ENCODE measurements around the gene RPL29.

The RPL29 gene

DNA sequence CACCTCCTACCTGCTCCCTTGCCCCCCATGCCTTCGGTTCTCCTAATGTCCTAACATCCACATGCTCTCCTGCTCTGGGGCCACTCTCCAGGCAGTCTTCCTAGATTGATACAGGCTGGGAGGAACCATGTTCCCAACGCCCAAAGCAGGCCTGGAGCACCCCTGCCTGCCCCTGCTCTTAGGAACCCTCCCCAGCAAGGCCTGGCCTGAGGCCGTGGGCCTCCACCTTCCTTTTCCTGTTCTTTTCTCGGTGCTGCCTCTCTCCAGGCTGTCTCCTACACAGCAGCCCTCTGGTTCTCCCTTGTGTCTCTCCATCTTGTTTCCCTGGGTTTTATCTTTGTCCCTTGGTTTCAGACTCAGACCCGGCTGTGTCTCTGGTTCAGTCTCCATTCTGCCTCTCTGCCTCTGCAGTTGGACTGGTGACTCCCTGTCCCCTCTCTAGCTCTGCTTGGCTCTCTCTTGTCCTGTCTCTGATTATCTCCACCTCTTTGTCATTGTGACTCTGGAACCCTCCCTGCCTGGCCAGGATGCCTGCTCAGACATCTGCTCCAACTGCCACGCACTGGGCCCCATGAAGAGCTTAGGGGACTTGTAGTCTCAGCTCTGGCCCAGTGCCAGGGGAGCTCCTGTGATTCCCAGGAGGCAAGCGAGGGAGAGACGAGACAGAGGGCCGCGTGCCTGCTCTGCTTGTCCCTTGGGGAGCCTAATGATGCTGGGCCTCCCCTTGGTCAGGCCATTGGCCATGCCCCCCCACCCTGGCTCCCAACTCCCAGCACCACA is 26.0 kb upstream of the RPL29 start:
- Mint-ChIP-seq H3K4me3 (no peak overlapping the region), H3K27me3 (peaks cover 1% of the 10 kb centered on the region), H3K36me3 (ENCODE audit: low read depth) (no peaks in the 10 kb centered on the region), H3K9me3 (no peaks in the 10 kb centered on the region), H3K4me1 (ENCODE audit: low read depth) (peaks cover 6% of the 10 kb centered on the region), H3K27ac (no peak overlapping the region)
- intact Hi-C loops (cut with micrococcal nuclease) = no loop called here

DNA sequence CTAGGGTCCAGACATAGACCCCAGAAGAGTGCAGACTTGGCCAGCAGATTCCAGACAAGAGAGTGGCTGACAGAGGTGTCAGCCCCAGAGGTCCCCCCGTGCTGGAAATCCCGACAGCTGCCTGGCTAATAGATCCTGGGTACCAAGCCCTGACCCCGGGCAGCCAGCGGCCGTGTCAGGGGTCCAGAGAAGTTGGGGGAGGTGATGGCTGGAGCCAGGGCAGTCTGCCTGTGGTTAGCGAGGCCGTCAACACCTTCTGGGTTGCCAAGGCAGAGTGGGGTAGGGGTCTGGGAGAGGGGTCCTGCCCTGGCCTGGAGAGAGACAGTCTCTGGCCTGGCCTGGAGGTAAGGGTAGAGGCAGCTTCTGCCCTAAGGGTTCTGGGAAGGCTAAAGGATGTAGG is 25.1 kb upstream of the RPL29 start:
- no peak overlapping the region for H3K4me3 Mint-ChIP-seq
- no peak overlapping the region for H3K27ac Mint-ChIP-seq
- H3K36me3 Mint-ChIP-seq (ENCODE audit: low read depth) = no peaks in the 10 kb centered on the region
- H3K4me1 Mint-ChIP-seq (ENCODE audit: low read depth) = peaks cover 6% of the 10 kb centered on the region
- H3K9me3 Mint-ChIP-seq = no peaks in the 10 kb centered on the region
- intact Hi-C loops (cut with micrococcal nuclease) = no loop called here
- H3K27me3 Mint-ChIP-seq = peaks cover 5% of the 10 kb centered on the region

DNA sequence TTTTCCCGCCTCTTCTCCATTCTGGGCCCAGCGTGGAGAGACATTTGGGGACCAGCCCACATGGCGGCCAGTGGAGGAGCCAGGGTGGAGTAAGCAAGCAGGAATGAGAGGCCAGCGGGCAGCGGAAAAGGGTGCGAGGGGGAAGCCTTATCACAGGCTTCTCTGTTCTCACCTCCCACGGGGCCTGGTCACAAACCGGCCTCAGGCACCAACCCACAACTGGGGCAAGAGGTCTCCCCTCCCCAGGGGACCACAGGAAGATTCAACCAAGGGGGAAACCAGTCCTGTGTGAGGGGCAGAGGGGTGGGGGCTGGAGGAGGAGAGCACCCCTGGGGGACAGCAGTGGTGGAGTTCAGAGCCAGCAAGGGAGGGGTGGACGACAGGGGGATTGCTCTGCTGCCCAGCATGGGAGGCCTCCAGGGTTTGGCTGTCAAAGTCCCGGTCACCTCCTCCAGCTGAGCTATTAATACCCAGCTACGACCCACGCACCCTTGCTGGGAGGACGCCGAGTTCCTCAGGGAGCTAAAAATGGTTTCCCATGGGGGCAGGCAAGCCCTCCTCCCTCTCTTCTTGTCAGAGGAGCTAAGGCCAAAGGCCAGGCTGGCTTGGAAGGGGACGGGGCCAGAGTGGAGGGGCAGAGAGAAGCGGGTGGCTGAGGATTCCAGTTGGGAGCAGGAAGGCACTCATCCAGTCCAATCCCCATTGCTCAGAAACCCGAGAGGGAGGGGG is 23.8 kb upstream of the RPL29 start:
- H3K4me3 Mint-ChIP-seq = no peak overlapping the region
- H3K27ac Mint-ChIP-seq = peak overlapping the region; percentile 42
- intact Hi-C loops (cut with micrococcal nuclease) = no loop called here
- no peaks in the 10 kb centered on the region for H3K36me3 Mint-ChIP-seq (ENCODE audit: low read depth)
- H3K27me3 Mint-ChIP-seq = peaks cover 5% of the 10 kb centered on the region
- H3K9me3 Mint-ChIP-seq = no peaks in the 10 kb centered on the region
- peaks cover 6% of the 10 kb centered on the region for H3K4me1 Mint-ChIP-seq (ENCODE audit: low read depth)

DNA sequence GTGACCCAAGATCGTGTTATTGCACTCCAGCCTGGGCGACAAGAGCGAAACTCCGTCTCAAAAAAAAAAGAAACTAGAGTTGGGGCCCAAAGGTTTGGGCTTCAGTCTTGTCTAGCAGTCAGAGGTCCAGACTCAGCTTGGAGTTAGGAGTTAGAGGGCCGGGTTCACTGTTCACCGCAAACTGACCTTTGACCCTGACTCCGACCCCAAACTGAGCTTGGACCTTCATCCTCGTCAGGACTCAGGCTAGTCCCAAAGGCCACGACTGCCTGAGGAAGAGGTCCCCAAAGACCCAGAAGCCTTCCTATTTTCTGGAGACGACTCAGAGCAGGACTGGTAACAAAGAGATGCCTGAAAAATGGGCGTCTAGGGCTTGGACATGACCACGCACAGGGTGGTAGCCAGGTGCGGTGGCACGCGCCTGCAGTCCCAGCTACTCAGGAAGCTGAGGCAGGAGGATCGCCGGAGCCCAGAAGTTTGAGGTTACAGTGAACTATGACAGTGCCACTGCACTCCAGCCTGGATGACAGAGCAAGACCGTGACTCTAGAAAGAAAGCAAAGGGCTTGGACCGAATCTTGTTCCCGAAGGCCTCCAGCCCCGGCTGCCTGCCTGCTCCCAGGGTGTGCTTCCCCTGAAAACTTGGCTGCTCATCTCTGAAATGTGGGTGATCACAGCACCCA is 22.8 kb upstream of the RPL29 start:
- Mint-ChIP-seq H3K27ac (no peak overlapping the region), H3K36me3 (ENCODE audit: low read depth) (no peaks in the 10 kb centered on the region), H3K4me1 (ENCODE audit: low read depth) (peaks cover 6% of the 10 kb centered on the region), H3K27me3 (peaks cover 5% of the 10 kb centered on the region), H3K4me3 (no peak overlapping the region), H3K9me3 (no peaks in the 10 kb centered on the region)
- intact Hi-C loops (cut with micrococcal nuclease) = no loop called here

DNA sequence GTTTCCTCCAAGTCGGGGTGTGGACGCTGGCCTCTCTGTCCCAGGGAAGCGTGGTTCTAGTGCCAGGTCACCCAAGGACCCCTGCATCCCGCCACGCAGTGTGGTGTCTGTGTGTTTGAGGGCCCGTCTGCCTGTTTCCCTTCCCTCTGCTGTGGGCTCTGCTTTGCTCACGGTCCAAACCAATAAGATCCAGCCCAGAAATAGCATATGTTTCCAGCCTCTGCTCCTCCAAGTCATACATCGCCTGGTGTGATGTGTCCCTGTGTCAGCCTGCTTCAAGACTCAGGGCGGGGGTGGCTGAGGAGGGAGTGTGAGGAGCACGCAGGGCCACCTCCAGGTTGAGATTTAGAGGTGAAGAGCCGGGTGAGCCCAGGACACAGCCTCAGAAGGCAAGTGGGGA is 21.9 kb upstream of the RPL29 start:
- H3K9me3 Mint-ChIP-seq = no peaks in the 10 kb centered on the region
- H3K27me3 Mint-ChIP-seq = peaks cover 4% of the 10 kb centered on the region
- H3K36me3 Mint-ChIP-seq (ENCODE audit: low read depth) = no peaks in the 10 kb centered on the region
- no peak overlapping the region for H3K27ac Mint-ChIP-seq
- intact Hi-C loops (cut with micrococcal nuclease) = no loop called here
- peaks cover 6% of the 10 kb centered on the region for H3K4me1 Mint-ChIP-seq (ENCODE audit: low read depth)
- no peak overlapping the region for H3K4me3 Mint-ChIP-seq

DNA sequence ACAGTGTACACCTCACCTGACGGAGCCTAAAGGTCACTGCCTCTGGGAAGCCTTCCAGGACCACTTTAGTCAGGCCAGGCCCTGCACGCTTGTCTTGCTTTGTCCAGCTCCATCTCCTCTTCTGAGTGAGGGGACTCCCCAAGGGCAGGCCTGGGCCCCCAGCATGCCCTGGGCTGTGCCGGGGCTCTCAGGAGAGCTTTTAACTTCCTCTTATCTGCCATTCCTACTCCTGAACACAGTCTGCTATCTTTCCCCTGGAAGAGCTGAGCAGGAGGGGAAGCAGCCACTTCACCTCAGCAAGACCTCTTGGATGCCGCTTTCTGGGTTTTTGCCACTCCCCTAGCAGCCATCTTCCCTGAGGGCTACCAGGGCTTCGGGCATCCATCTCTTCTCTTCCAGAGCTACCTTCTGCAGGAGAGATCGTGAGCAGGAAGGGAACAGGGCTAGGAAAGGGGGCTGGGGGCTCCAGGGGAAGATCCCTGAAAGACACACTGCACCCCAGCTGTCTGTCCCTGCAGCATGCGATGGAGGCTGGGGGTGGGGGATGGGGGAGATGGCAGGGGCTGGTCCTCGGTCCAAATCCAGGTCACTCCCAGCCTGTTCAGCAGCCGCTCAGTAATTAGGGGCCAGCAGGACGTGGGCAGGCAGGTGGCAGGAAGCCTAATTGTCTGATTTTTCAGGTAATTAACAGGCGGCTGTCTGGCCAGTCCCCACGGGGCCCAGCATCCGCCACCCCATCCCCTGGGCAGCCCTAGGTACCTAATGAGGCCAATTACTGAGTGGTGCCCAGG is 19.9 kb upstream of the RPL29 start:
- no peak overlapping the region for H3K4me3 Mint-ChIP-seq
- intact Hi-C loops (cut with micrococcal nuclease) = no loop called here
- H3K4me1 Mint-ChIP-seq (ENCODE audit: low read depth) = no peaks in the 10 kb centered on the region
- no peaks in the 10 kb centered on the region for H3K9me3 Mint-ChIP-seq
- peaks cover 4% of the 10 kb centered on the region for H3K27me3 Mint-ChIP-seq
- no peaks in the 10 kb centered on the region for H3K36me3 Mint-ChIP-seq (ENCODE audit: low read depth)
- no peak overlapping the region for H3K27ac Mint-ChIP-seq

DNA sequence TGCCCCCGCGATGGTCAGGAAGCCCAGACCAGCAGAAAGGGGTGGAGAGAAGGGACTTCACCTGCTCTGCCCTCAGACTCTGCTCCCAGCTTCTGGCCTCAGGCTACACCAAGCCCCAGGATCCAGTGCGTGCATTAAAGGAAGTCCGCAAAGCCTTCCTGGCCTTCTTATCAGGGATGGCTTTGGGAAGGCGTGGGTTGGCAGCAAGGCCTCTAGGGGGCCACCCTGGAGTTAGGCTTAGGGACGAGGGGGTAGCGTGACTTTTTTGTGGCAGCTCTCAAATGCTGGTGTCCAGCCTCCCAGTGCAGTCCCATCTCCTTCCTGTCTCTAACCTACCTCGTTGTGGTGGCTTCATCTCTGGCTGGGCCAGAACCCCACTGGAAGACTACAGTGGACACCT is 18.9 kb upstream of the RPL29 start:
- intact Hi-C loops (cut with micrococcal nuclease) = no loop called here
- H3K4me1 Mint-ChIP-seq (ENCODE audit: low read depth) = no peaks in the 10 kb centered on the region
- H3K36me3 Mint-ChIP-seq (ENCODE audit: low read depth) = no peaks in the 10 kb centered on the region
- H3K9me3 Mint-ChIP-seq = no peaks in the 10 kb centered on the region
- H3K4me3 Mint-ChIP-seq = no peak overlapping the region
- H3K27ac Mint-ChIP-seq = no peak overlapping the region
- peaks cover 4% of the 10 kb centered on the region for H3K27me3 Mint-ChIP-seq

DNA sequence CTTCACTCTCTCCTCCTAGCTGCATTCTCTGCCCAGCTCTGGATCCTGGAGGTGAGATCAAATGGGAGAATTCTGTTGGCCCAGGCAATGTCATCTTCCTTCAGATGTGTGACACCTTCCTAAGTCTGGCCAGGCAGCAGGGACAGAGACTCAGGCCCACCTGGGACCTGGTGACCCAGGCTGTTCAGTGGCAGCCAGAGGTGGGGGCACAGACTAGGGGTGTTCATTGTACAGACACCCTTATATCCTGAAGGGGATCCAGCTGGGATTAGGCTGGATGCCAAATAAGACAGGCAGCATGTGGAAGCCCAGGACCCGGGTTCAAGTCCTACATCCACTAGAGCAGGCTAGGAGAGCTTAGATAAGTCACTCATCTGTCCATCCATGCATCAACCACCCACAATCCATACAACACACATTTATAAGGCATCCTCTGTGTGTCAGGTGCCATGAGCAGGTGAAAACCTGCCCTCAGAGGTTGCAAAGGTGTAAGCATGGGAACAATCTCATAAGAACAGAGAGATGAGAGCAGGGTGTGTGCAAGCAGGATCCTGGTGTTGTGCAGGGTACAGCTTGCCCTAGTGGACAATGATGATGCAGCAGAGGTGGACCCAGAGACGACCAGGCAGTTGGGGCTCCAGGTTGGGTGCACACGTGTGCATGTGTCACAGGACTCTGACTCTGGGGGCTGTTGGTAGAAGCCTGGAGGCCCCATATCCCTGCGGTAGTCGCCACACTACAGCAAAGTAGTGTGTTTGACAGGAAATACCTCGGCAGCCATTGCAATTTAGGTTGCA is 18.3 kb upstream of the RPL29 start:
- Mint-ChIP-seq H3K4me3 (no peak overlapping the region), H3K4me1 (ENCODE audit: low read depth) (no peaks in the 10 kb centered on the region), H3K9me3 (no peaks in the 10 kb centered on the region), H3K27ac (no peak overlapping the region), H3K36me3 (ENCODE audit: low read depth) (no peaks in the 10 kb centered on the region), H3K27me3 (peaks cover 4% of the 10 kb centered on the region)
- intact Hi-C loops (cut with micrococcal nuclease) = no loop called here

DNA sequence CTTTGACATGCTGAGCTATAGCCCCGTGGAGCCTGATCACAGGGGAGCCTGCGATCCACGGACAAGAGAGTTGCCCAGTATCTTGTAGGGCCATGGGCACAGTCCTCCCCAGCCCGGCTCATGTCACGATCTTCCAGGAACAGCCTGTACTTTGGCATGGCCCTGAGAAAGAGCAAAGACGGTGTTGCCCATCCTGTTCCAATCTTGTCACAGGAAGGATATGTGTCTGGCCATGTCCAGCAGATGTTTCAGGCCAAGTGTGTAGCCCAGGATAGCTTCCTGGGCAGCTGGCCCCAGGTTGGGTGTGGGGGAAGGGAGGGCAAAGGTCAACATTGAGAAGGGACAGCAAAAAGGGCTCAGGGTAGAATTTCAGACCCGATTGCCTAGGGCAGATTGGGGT is 17.0 kb upstream of the RPL29 start:
- H3K36me3 Mint-ChIP-seq (ENCODE audit: low read depth) = no peaks in the 10 kb centered on the region
- peaks cover 4% of the 10 kb centered on the region for H3K27me3 Mint-ChIP-seq
- no peak overlapping the region for H3K27ac Mint-ChIP-seq
- no peak overlapping the region for H3K4me3 Mint-ChIP-seq
- no peaks in the 10 kb centered on the region for H3K4me1 Mint-ChIP-seq (ENCODE audit: low read depth)
- H3K9me3 Mint-ChIP-seq = no peaks in the 10 kb centered on the region
- intact Hi-C loops (cut with micrococcal nuclease) = no loop called here

DNA sequence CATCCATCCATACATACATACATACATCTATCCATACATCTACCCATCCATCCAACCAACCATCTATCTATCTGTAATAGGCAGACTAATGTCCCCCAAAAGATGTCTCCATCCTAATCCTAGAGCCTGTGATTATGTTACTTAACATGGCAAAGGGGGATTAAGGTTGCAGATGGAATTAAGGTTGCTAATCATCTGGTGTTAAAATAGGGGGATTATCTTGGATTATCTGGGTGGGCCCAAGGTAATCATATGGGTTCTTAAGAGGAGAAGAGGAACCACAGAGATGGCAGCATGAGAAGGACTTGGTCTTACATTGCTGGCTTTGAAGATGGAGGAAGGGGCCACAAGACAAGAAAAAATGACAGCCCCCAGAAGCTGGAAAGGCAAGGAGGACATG is 14.7 kb upstream of the RPL29 start:
- H3K27me3 Mint-ChIP-seq = no peaks in the 10 kb centered on the region
- no peaks in the 10 kb centered on the region for H3K36me3 Mint-ChIP-seq (ENCODE audit: low read depth)
- intact Hi-C loops (cut with micrococcal nuclease) = no loop called here
- H3K9me3 Mint-ChIP-seq = no peaks in the 10 kb centered on the region
- H3K27ac Mint-ChIP-seq = no peak overlapping the region
- no peak overlapping the region for H3K4me3 Mint-ChIP-seq
- H3K4me1 Mint-ChIP-seq (ENCODE audit: low read depth) = peaks cover 12% of the 10 kb centered on the region

DNA sequence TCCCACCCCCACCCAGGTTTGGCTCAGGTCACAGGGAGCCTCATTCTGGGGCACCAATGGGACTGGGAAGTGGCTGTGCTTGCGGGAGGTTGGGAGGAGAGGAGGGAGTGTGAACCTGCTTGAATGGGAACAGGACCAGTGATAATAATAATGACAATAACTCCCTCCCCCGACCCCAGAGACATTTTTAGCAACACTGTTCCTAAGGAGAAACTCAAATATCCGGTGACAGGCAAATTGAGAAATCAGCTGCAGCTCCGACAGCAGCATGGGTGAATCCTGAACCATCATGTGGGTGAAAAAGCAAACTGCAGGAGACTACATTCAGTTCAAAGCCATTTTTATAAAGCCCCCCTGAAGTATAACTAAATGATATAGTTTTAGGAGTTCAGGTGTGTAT is 11.6 kb upstream of the RPL29 start:
- Mint-ChIP-seq H3K27ac (no peak overlapping the region), H3K4me3 (no peak overlapping the region), H3K9me3 (no peaks in the 10 kb centered on the region), H3K27me3 (peaks cover 4% of the 10 kb centered on the region), H3K4me1 (ENCODE audit: low read depth) (peaks cover 17% of the 10 kb centered on the region), H3K36me3 (ENCODE audit: low read depth) (no peaks in the 10 kb centered on the region)
- intact Hi-C loops (cut with micrococcal nuclease) = no loop called here

DNA sequence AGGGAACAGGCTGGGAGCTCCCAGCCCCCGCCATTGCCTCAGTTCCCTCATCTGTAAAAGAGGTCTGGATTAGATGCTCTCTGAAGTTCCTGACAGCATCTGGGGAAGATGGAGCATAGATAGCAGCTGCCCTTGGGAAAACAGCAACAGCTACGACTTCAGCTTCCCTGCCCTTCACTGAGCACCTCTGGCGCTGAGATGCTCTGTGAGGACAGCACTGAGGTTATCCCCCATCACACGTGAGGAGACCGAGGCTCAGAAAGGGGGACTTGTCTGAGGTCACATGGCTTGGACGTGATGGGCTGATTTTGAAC is 11.1 kb upstream of the RPL29 start:
- H3K27ac Mint-ChIP-seq = no peak overlapping the region
- H3K27me3 Mint-ChIP-seq = peaks cover 6% of the 10 kb centered on the region
- H3K4me1 Mint-ChIP-seq (ENCODE audit: low read depth) = peaks cover 20% of the 10 kb centered on the region
- intact Hi-C loops (cut with micrococcal nuclease) = no loop called here
- H3K4me3 Mint-ChIP-seq = no peak overlapping the region
- H3K36me3 Mint-ChIP-seq (ENCODE audit: low read depth) = no peaks in the 10 kb centered on the region
- no peaks in the 10 kb centered on the region for H3K9me3 Mint-ChIP-seq

DNA sequence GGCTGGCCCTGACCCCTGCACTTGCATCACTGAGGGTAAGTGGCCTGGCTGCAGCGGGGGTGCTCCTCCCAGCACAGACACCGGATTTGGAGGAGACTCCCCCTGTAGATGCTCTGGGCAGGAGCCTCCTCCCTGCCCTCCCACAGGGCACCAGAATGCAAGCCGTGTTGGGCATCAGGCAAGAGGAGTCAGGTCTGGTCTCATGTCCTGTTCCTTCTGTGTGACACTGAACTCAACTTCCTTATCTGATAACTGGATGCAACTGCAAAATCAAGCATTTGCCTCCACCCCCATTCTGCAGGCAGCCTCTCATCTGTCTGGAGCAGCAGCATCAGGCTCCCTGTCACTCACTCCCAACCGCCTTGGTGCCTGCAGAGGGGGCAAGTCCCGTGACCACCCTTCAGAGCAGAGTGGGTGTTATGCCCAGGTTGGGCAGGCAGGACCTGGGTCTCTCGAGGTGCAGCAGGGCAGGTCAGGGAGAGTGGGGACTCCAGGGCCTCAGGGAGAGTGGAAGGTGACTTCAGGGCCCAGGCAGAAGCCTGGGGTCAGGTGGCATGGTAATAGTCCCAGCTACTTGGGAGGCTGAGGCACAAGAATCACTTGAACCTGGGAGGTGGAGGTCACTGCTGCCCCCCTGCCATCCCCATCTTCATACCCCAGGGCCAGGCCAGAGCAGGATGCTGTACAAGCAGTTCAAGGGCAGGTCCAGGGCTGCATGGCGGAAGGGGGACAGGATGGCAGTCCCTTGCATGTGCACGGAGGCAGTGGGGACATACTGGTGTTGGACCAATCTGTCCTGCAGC is 10.5 kb upstream of the RPL29 start:
- peak overlapping the region; percentile 42 for H3K27ac Mint-ChIP-seq
- H3K36me3 Mint-ChIP-seq (ENCODE audit: low read depth) = no peaks in the 10 kb centered on the region
- no peak overlapping the region for H3K4me3 Mint-ChIP-seq
- peaks cover 24% of the 10 kb centered on the region for H3K4me1 Mint-ChIP-seq (ENCODE audit: low read depth)
- no peaks in the 10 kb centered on the region for H3K9me3 Mint-ChIP-seq
- intact Hi-C loops (cut with micrococcal nuclease) = no loop called here
- peaks cover 6% of the 10 kb centered on the region for H3K27me3 Mint-ChIP-seq

Data from dendritic cell treated with granulocyte-macrophage colony-stimulating factor and Interleukin-4, amounts not matched to agents 40 ng/mL and 50 ng/mL, for 4 days (primary cell).